Measurements from ENCODE around the gene CCDC182.

DNA sequence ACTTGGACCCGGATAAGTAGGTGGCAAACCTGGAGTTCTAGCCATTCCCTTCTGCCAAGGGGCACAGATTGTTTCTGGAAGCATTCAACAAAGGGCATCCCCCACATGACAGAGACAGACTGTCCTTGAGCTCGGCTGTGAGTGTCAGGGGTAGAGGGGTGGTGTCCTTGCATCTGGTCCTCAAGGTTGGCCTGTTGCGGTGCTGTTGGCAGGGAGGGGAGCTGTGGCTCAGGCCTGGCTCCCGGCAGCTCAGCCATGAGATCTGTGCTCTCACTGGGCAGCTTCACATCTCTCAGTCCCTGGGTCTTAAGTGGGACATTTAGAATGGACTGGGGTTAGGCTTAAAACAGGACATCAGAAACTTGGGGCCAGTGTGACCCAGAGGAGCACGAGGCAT lies 20.4 kb downstream of the CCDC182 start:
- TF ChIP-seq POLR2A (IDR thresholded peaks at IDR 0.05) (no peak), POLR2AphosphoS5 (IDR thresholded peaks at IDR 0.05) (no peak)

All from spleen (tissue), 3 donors.